RWPE2 (cell line): Measurements from ENCODE around the gene MYO1E.
A peak's percentile ranks its signal among the peaks of the same experiment; 100 is the strongest.

Source experiments
- ATAC-seq: fragments of 200-7000 bp; cut with Tn5 transposase; 3 replicates; pipeline ENCODE4 v1.9.1; 2021; ENCODE audit warnings: low read depth
- DNase-seq: peaks from one replicate; pipeline ENCODE4 v3.0.0-alpha.2; 2020; ENCODE audit warnings: low spot score
- H3K27ac ChIP-seq: fragments of 450-650 bp; 2 replicates; pipeline ENCODE4 v1.5.1; 2017; ENCODE audit warnings: mild to moderate bottlenecking; ENCODE audit not compliant: poor library complexity, severe bottlenecking
- H3K27me3 ChIP-seq: fragments of 250-450 bp; sonication (Bioruptor Pico); 2 replicates; pipeline ENCODE4 v1.5.1; 2021; ENCODE audit warnings: mild to moderate bottlenecking, moderate library complexity; ENCODE audit not compliant: insufficient read depth, poor library complexity, severe bottlenecking
- H3K36me3 ChIP-seq: fragments of 250-450 bp; sonication (Bioruptor Pico); 2 replicates; pipeline ENCODE4 v1.5.1; 2020; ENCODE audit warnings: low read depth, mild to moderate bottlenecking, moderate library complexity
- H3K4me1 ChIP-seq: fragments of 250-450 bp; sonication (Bioruptor Pico); 2 replicates; pipeline ENCODE4 v1.5.1; 2021; ENCODE audit warnings: mild to moderate bottlenecking, moderate library complexity; ENCODE audit not compliant: insufficient read depth, poor library complexity, severe bottlenecking
- H3K4me3 ChIP-seq: fragments of 250-450 bp; sonication (Bioruptor Pico); 2 replicates; pipeline ENCODE4 v1.5.1; 2021; ENCODE audit warnings: mild to moderate bottlenecking, moderate library complexity; ENCODE audit not compliant: severe bottlenecking
- H3K9me3 ChIP-seq: fragments of 250-450 bp; sonication (Bioruptor Pico); 2 replicates; pipeline ENCODE4 v1.5.1; 2021; ENCODE audit warnings: mild to moderate bottlenecking, moderate library complexity; ENCODE audit not compliant: severe bottlenecking
- CTCF ChIP-seq: fragments of 450-650 bp; IDR thresholded peaks from one replicate; pipeline ENCODE4 v1.5.1; 2017; ENCODE audit warnings: mild to moderate bottlenecking, moderate library complexity; ENCODE audit not compliant: poor library complexity, severe bottlenecking

MYO1E gene

GRCh38 chr15:59124261-59124660 lies 248.4 kb downstream of the MYO1E start:
- Histone ChIP-seq H3K9me3 (peaks cover 4% of the 10 kb centered on the region), H3K27me3 (no peaks in the 10 kb centered on the region), H3K36me3 (peaks cover 91% of the 10 kb centered on the region), H3K27ac (no peak overlapping the region), H3K4me1 (no peaks in the 10 kb centered on the region), H3K4me3 (no peak overlapping the region)
- no peak for DNase-seq
- no peak for TF ChIP-seq CTCF
- ATAC-seq, result peak; percentile 25

- H3K9me3 ChIP-seq, result no peaks in the 10 kb centered on the region
- H3K4me3 ChIP-seq, result no peak overlapping the region
- no peak for ATAC-seq
- no peaks in the 10 kb centered on the region for H3K4me1 ChIP-seq
- DNase-seq, result no peak
- H3K27ac ChIP-seq, result no peak overlapping the region
- H3K36me3 ChIP-seq, result peaks cover 93% of the 10 kb centered on the region
- TF ChIP-seq CTCF, result no peak
- no peaks in the 10 kb centered on the region for H3K27me3 ChIP-seq
Measured at GRCh38 chr15:59120937-59121336, 251.7 kb downstream of the MYO1E start.

- ATAC-seq (no peak), DNase-seq (no peak)
- Histone ChIP-seq H3K27me3 (no peaks in the 10 kb centered on the region), H3K4me1 (no peaks in the 10 kb centered on the region), H3K27ac (no peak overlapping the region), H3K9me3 (no peaks in the 10 kb centered on the region), H3K36me3 (peaks cover 93% of the 10 kb centered on the region), H3K4me3 (no peak overlapping the region)
- no peak for TF ChIP-seq CTCF
Measured at GRCh38 chr15:59119625-59120024, 253.0 kb downstream of the MYO1E start.

GRCh38 chr15:59116771-59117170 lies 255.9 kb downstream of the MYO1E start:
- Histone ChIP-seq H3K36me3 (peaks cover 98% of the 10 kb centered on the region), H3K4me1 (no peaks in the 10 kb centered on the region), H3K27me3 (no peaks in the 10 kb centered on the region), H3K4me3 (no peak overlapping the region), H3K9me3 (no peaks in the 10 kb centered on the region), H3K27ac (no peak overlapping the region)
- ATAC-seq, result no peak
- no peak for TF ChIP-seq CTCF
- DNase-seq, result no peak

GRCh38 chr15:59116141-59116540 lies 256.5 kb downstream of the MYO1E start:
- Histone ChIP-seq H3K27me3 (no peaks in the 10 kb centered on the region), H3K4me1 (no peaks in the 10 kb centered on the region), H3K36me3 (peaks cover 98% of the 10 kb centered on the region), H3K4me3 (no peak overlapping the region), H3K9me3 (no peaks in the 10 kb centered on the region), H3K27ac (no peak overlapping the region)
- ATAC-seq (no peak), DNase-seq (no peak)
- TF ChIP-seq CTCF, result no peak
